ENCODE measurements around the gene RFNG. TPM values are rescaled to one million over a fixed set of nuclear protein-coding genes. Genes with fewer than 3 reads are reported as not detected.

The RFNG gene
- total RNA-seq, 1 donor from 2014 or later = 21.1 TPM

DNA sequence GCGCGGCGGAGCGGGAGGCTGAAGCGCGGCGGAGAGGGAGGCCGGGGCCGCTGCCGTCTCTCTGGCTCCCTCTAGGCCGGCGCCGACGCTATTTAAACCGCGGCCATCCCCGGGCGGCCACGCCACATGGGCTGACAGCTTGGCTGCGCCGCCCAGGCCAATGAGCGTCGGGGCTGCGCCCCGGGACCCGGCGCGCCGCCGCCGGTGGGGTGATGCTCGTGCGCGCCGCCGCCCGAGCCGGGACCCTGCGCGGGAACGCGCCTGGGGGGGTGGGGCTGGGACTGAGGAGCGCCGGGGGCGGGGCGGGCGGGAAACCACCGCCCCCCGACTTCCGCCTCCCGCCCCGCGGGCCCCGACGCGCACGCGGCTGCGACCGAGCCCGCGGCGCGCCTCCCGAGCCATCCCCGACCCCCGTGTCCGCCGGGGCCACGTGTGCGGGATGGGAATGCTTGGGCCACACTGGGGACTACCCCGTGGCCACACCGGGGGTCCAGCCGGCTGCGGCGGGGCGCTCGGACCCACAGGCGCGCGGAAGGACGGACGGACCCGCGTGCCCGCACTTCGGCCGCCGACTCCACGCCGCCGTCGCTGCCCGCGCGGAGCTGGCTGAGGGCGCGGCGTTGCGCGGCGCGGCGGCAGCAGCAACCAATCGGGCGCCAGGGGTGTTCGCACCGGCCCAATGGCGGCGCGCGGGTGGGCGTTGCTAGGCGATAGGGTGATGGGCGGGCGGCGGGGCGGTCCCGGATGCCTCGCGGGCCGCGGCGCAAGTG is 46.7 kb upstream of the RFNG start, which contains the start of gene FASN:
FASN (minus strand) TSS at position 68 of the 770 bp plus-strand sequence. CDS start 1,791 bp downstream, outside the sequence.
- intact Hi-C loops (cut with micrococcal nuclease) = no loop called here
- Histone ChIP-seq H3K4me1 (peaks cover 49% of the 10 kb centered on the region), H3K9me3 (replicated peaks) (no peaks in the 10 kb centered on the region), H3K27ac (replicated peaks) (peak within 1 kb of the TSS; percentile 96), H3K36me3 (peaks cover 28% of the 10 kb centered on the region), H3K27me3 (ENCODE audit: low read depth) (no peaks in the 10 kb centered on the region), H3K4me3 (peak within 1 kb of the TSS; percentile 80)
- TF ChIP-seq, protein P1, sequence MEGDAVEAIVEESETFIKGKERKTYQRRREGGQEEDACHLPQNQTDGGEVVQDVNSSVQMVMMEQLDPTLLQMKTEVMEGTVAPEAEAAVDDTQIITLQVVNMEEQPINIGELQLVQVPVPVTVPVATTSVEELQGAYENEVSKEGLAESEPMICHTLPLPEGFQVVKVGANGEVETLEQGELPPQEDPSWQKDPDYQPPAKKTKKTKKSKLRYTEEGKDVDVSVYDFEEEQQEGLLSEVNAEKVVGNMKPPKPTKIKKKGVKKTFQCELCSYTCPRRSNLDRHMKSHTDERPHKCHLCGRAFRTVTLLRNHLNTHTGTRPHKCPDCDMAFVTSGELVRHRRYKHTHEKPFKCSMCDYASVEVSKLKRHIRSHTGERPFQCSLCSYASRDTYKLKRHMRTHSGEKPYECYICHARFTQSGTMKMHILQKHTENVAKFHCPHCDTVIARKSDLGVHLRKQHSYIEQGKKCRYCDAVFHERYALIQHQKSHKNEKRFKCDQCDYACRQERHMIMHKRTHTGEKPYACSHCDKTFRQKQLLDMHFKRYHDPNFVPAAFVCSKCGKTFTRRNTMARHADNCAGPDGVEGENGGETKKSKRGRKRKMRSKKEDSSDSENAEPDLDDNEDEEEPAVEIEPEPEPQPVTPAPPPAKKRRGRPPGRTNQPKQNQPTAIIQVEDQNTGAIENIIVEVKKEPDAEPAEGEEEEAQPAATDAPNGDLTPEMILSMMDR (IDR thresholded peaks at IDR 0.05; ENCODE audit: borderline replicate concordance) = peak; percentile 59
- DNase-seq = peak; percentile 96

GRCh38 chr17:82097919-82098168 is 46.2 kb upstream of the RFNG start:
- no peaks in the 10 kb centered on the region for H3K27me3 ChIP-seq (ENCODE audit: low read depth)
- H3K9me3 ChIP-seq (replicated peaks) = no peaks in the 10 kb centered on the region
- intact Hi-C loops (cut with micrococcal nuclease) = no loop called here
- H3K36me3 ChIP-seq = peaks cover 33% of the 10 kb centered on the region
- DNase-seq = no peak
- TF ChIP-seq, protein P1 (IDR thresholded peaks at IDR 0.05; ENCODE audit: borderline replicate concordance) = no peak
- H3K4me3 ChIP-seq = peak overlapping the region; percentile 80
- peak overlapping the region; percentile 96 for H3K27ac ChIP-seq (replicated peaks)
- peaks cover 47% of the 10 kb centered on the region for H3K4me1 ChIP-seq

GRCh38 chr17:82097184-82097918 is 45.7 kb upstream of the RFNG start:
- Histone ChIP-seq H3K27ac (replicated peaks) (peak overlapping the region; percentile 96), H3K9me3 (replicated peaks) (no peaks in the 10 kb centered on the region), H3K4me3 (peak overlapping the region; percentile 80), H3K36me3 (peaks cover 38% of the 10 kb centered on the region), H3K27me3 (ENCODE audit: low read depth) (no peaks in the 10 kb centered on the region), H3K4me1 (peaks cover 47% of the 10 kb centered on the region)
- DNase-seq = no peak
- intact Hi-C loops (cut with micrococcal nuclease) = no loop called here
- TF ChIP-seq, protein P1 (IDR thresholded peaks at IDR 0.05; ENCODE audit: borderline replicate concordance) = no peak

GRCh38 chr17:82096709-82097183 is 45.1 kb upstream of the RFNG start:
- peaks cover 44% of the 10 kb centered on the region for H3K36me3 ChIP-seq
- peak overlapping the region; percentile 80 for H3K4me3 ChIP-seq
- intact Hi-C loops (cut with micrococcal nuclease) = no loop called here
- peak overlapping the region; percentile 96 for H3K27ac ChIP-seq (replicated peaks)
- H3K27me3 ChIP-seq (ENCODE audit: low read depth) = no peaks in the 10 kb centered on the region
- no peak for DNase-seq
- peaks cover 47% of the 10 kb centered on the region for H3K4me1 ChIP-seq
- TF ChIP-seq, protein P1 (IDR thresholded peaks at IDR 0.05; ENCODE audit: borderline replicate concordance) = no peak
- no peaks in the 10 kb centered on the region for H3K9me3 ChIP-seq (replicated peaks)

DNA sequence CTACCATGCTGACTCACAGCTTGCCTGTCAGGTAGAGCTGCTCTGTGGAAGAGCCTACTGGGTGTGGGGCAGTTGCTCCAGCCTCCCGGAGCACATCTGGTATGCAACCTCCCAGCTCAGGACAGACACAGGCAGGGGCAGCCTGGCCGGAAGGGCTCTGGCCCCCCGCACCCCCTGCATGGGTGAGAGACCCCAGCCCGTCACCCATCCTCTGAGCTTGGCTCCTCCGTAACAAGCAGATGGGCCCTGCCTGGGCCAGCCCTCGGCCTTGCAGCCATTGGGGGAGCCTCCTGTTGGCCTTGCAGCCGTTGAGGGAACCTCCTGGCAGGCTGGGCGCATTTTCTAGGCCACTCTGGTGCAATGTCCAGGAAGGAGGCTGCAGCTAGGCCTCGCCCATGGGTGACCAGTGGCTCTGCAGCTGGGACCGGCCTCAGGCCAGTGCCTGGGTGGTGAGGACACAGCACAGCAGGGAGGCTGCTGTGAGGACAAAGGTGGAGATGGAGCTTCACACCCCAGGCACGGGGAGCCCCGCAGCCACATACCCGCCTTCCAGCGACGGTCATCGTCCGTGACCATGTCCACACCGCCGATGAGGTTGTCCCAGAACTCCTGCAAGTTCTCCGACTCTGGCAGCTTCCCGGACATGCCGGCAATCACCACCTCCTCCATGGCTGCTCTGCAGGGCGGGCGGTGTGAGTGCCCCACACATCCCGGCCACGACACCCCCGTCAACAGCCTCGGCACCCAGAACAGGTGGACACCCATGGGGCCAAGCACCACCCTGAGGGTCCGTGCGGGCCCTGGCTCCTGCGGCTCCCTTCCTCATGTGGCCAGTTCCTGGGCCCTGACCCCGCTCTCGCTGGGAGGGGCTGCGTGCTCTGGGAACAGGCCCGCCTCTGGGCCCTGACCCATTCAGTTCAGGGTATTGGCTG is 44.4 kb upstream of the RFNG start:
- Histone ChIP-seq H3K27me3 (ENCODE audit: low read depth) (no peaks in the 10 kb centered on the region), H3K9me3 (replicated peaks) (no peaks in the 10 kb centered on the region), H3K27ac (replicated peaks) (no peak overlapping the region), H3K4me1 (peaks cover 41% of the 10 kb centered on the region), H3K4me3 (peak overlapping the region; percentile 80), H3K36me3 (peaks cover 51% of the 10 kb centered on the region)
- TF ChIP-seq, protein P1 (IDR thresholded peaks at IDR 0.05; ENCODE audit: borderline replicate concordance) = no peak
- peak; percentile 10 for DNase-seq
- intact Hi-C loops (cut with micrococcal nuclease) = no loop called here
